ENCODE measurements around the gene SECTM1. TPM values are rescaled to one million over a fixed set of nuclear protein-coding genes. Genes with fewer than 3 reads are reported as not detected.
"Not testable (repeated sequence)": the region's sequence is repeated elsewhere in the genome, so short reads cannot be mapped to it uniquely, and the experiment has no call there.

The SECTM1 gene
- total and polyA plus RNA-seq, 9 of the 15 experiments (the other 6 are each of a cell fraction or from before 2014, with no cell fraction given), result 0.11 to 0.46 (median 0.18) TPM; not detected in 6

DNA sequence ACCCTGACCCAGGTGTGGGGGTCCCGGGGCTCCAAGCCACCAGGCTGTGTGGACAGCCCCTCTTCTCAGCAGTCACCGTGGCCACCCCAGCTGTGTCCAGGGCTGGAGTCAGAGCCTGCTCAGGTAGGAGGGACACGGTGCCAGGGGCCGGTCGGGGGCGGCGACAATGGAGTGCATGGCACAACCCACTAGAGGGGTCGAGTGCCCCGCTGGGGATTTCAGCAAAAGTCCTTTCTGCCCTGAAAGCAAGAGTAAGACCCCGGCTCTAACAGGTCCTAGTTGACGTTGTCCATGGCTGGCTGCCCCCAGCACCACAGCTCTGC is 49.3 kb upstream of the SECTM1 start:
- H3K27me3 ChIP-seq (ENCODE audit: control insufficient read depth in 2 of 2, insufficient read depth in 2 of 2, low read length in 2 of 2), result peaks cover 0 to 7% of the 10 kb centered on the region in 2 experiments; a peak in 1 of 5 replicates
- BruUV-seq (replicated peaks), result no TSS peak
- intact Hi-C loops (cut with micrococcal nuclease) (no loop called here), in situ Hi-C loops (cut with MboI) (no loop called here)
- ATAC-seq, result no peak
- ChIA-PET CTCF (ENCODE audit: low intra/inter-chr PET ratio) (no interaction called here), POLR2A (no interaction called here)
- H3K79me2 ChIP-seq (ENCODE audit: control insufficient read depth, insufficient read depth, low read length), result no peaks in the 10 kb centered on the region
- peaks cover 3 to 69% of the 10 kb centered on the region in 2 experiments; a peak in 3 of 5 replicates for H3K4me1 ChIP-seq (replicated peaks in 1 of 2; ENCODE audit: control insufficient read depth in 2 of 2, insufficient read depth in 2 of 2, low read length in 2 of 2)
- no peak for DNase-seq (ENCODE audit: extremely low read depth in 1 of 4, low spot score in 3 of 4)
- H4K20me1 ChIP-seq (replicated peaks; ENCODE audit: control insufficient read depth, insufficient read depth, low read length), result no peaks in the 10 kb centered on the region
- H3K36me3 ChIP-seq (ENCODE audit: control insufficient read depth, insufficient read depth, low read length), result no peaks in the 10 kb centered on the region
- H3K4me2 ChIP-seq (ENCODE audit: insufficient read depth, low read length), result no peak overlapping the region
- no peak overlapping the region for H2AFZ ChIP-seq (ENCODE audit: low read depth, low read length)
- no peak for TF ChIP-seq ZNF431 (CRISPR knock-in tag; IDR thresholded peaks at IDR 0.05)
- TF ChIP-seq POLR2G (IDR thresholded peaks at IDR 0.05; ENCODE audit: low read depth, low read length), result peak; percentile 55
- H3K9me3 ChIP-seq (replicated peaks; ENCODE audit: control insufficient read depth, insufficient read depth, low read depth, low read length), result no peaks in the 10 kb centered on the region
- WGBS (ENCODE audit: insufficient coverage, low coverage, missing lambda C conversion rate), result 58% methylated on average over 10 of the region's 11 CpGs
- H3K9ac ChIP-seq (ENCODE audit: insufficient read depth in 1 of 2, low read depth in 2 of 2, low read length in 2 of 2), result no peak overlapping the region
- H3K27ac ChIP-seq (ENCODE audit: extremely low read depth, low read depth, low read length), result no peak overlapping the region
- H3K4me3 ChIP-seq, result no peak overlapping the region
- FAIRE-seq, result no peak
- no peaks in the 10 kb centered on the region for H3K9me1 ChIP-seq (ENCODE audit: control insufficient read depth, insufficient read depth, low read length)

DNA sequence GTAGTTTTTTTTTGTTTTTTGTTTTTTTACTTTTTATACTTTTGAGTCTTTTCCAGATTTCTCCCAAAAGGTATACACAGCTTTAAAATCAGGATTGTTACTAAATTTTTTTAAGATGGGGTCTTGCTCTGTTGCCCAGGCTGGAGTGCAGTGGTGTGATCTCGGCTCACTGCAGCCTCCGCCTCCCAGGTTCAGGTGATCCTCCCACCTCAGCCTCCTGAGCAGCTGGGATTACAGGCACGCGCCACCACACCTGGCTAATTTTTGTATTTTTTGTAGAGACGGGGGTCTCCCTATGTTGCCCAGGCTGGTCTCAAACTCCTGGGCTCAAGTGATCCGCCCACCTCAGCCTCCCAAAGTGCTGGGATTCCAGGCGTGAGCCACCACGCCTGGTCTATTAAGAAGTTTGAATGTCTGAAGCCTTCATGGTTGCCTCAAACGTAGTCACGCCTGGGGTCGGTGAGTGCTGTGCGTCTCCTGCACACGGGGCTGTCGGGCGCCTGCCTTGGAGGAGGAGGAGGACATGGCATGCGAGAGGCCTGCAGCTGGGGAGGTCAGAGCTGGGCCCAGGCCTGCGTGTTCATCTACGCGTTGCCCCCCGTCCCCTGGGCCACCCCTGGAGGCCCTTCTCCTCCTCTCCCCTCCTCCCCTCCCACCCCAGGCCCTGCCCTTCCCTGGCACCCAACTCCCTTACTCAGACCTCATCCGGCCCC is 48.8 kb upstream of the SECTM1 start:
- ATAC-seq; CTCF ChIA-PET (ENCODE audit: low intra/inter-chr PET ratio); H3K79me2 ChIP-seq (ENCODE audit: control insufficient read depth, insufficient read depth, low read length); BruUV-seq (replicated peaks); intact Hi-C loops (cut with micrococcal nuclease); POLR2A ChIA-PET; H3K27ac ChIP-seq (ENCODE audit: extremely low read depth, low read depth, low read length); FAIRE-seq; H3K27me3 ChIP-seq (ENCODE audit: control insufficient read depth in 2 of 2, insufficient read depth in 2 of 2, low read length in 2 of 2); H2AFZ ChIP-seq (ENCODE audit: low read depth, low read length); H3K9ac ChIP-seq (ENCODE audit: insufficient read depth in 1 of 2, low read depth in 2 of 2, low read length in 2 of 2); H3K36me3 ChIP-seq (ENCODE audit: control insufficient read depth, insufficient read depth, low read length); in situ Hi-C loops (cut with MboI); DNase-seq (ENCODE audit: extremely low read depth in 1 of 4, low spot score in 3 of 4); H3K4me2 ChIP-seq (ENCODE audit: insufficient read depth, low read length); H3K4me3 ChIP-seq; H4K20me1 ChIP-seq (replicated peaks; ENCODE audit: control insufficient read depth, insufficient read depth, low read length); H3K9me3 ChIP-seq (replicated peaks; ENCODE audit: control insufficient read depth, insufficient read depth, low read depth, low read length); H3K9me1 ChIP-seq (ENCODE audit: control insufficient read depth, insufficient read depth, low read length): not testable (repeated sequence)
- TF ChIP-seq BCOR (IDR thresholded peaks at IDR 0.05) (0 out of 2 replicates have a peak, but pooled peaks have one; percentile 63), ZNF121 (CRISPR knock-in tag; conservative IDR thresholded peaks at IDR 0.05) (peak; percentile 96)
- peaks cover 3 to 64% of the 10 kb centered on the region in 2 experiments; a peak in 3 of 5 replicates for H3K4me1 ChIP-seq (replicated peaks in 1 of 2; ENCODE audit: control insufficient read depth in 2 of 2, insufficient read depth in 2 of 2, low read length in 2 of 2)
- WGBS (ENCODE audit: insufficient coverage, low coverage, missing lambda C conversion rate), result 60% methylated on average over 12 of the region's 21 CpGs
